Effector CD8-positive, alpha-beta T cell (primary cell): ENCODE data around the gene TM9SF1.

Experiments used
- DNase-seq: peaks from one replicate; lab custom pipeline; 2025; lab: John Stamatoyannopoulos, UW

TM9SF1 gene

GRCh38 chr14:24196071-24197055, 1.1 kb upstream of the TM9SF1 start:
- DNase-seq: no peak

GRCh38 chr14:24194873-24195185, 412 bp downstream of the TM9SF1 start:
- no peak for DNase-seq

GRCh38 chr14:24194186-24194872, 912 bp downstream of the TM9SF1 start:
- DNase-seq: no peak

GRCh38 chr14:24192933-24193332, 2.3 kb downstream of the TM9SF1 start:
- no peak for DNase-seq

GRCh38 chr14:24190416-24190815, 4.8 kb downstream of the TM9SF1 start:
- no peak for DNase-seq

- no peak for DNase-seq
Observed at GRCh38 chr14:24189460-24189859, 5.8 kb downstream of the TM9SF1 start.

- no peak for DNase-seq
Observed at GRCh38 chr14:24189059-24189375, 6.2 kb downstream of the TM9SF1 start.

GRCh38 chr14:24188251-24189058, 6.8 kb downstream of the TM9SF1 start, which contains the start of gene IPO4:
Gene IPO4 (minus strand): TSS chr14:24188816. CDS start chr14:24188787, 29 bp downstream.
- peak; percentile 89 for DNase-seq

GRCh38 chr14:24187539-24187915, 7.7 kb downstream of the TM9SF1 start:
- no peak for DNase-seq

- no peak for DNase-seq
Observed at GRCh38 chr14:24186831-24187538, 8.3 kb downstream of the TM9SF1 start.

- DNase-seq: no peak
Observed at GRCh38 chr14:24185741-24186140, 9.5 kb downstream of the TM9SF1 start.

GRCh38 chr14:24185026-24185425, 10.2 kb downstream of the TM9SF1 start:
- DNase-seq: no peak

- DNase-seq: no peak
Observed at GRCh38 chr14:24184104-24184970, 10.9 kb downstream of the TM9SF1 start.

- no peak for DNase-seq
Observed at GRCh38 chr14:24183014-24183481, 12.2 kb downstream of the TM9SF1 start.

GRCh38 chr14:24182110-24182882, 12.9 kb downstream of the TM9SF1 start:
- DNase-seq: no peak

GRCh38 chr14:24181371-24182077, 13.7 kb downstream of the TM9SF1 start:
- DNase-seq: no peak

- DNase-seq: no peak
Observed at GRCh38 chr14:24179961-24180796, 15.1 kb downstream of the TM9SF1 start.

- no peak for DNase-seq
Observed at GRCh38 chr14:24179294-24179960, 15.8 kb downstream of the TM9SF1 start.
